Uterus (tissue), 2 donors: ENCODE data around the gene TEX19.

Experiments used
- CTCF ChIP-seq, 4 experiments: fragments of 200-600 bp in 2 of 4; fragments of 450-650 bp in 2 of 4; sonication (generic) in 2 of 4; IDR thresholded peaks; one replicate each; pipeline ENCODE4 v1.5.1; 2016 to 2019; ENCODE audit warnings: antibody characterized with exemption in 4 of 4, mild to moderate bottlenecking in 2 of 4, moderate library complexity in 1 of 4
- POLR2A ChIP-seq, 2 donors: fragments of 450-650 bp; IDR thresholded peaks; one replicate each; pipeline ENCODE4 v1.6.1; 2016; ENCODE audit warnings: antibody characterized with exemption in 2 of 2, mild to moderate bottlenecking in 1 of 2, moderate library complexity in 1 of 2

GRCh38 chr17:82353484-82353883 lies 5.6 kb upstream of the TEX19 start:
- TF ChIP-seq CTCF (IDR thresholded peaks at IDR 0.05) (no peak), POLR2A (IDR thresholded peaks at IDR 0.05) (no peak)
